Transverse colon (tissue), 4 donors: ENCODE results near the gene RDH8.

Experiments
- EP300 ChIP-seq: sonication (generic); formaldehyde crosslinking; IDR thresholded peaks from one replicate; pipeline ENCODE4 v1.6.1; 2017; ENCODE audit warnings: antibody characterized with exemption, low read depth
- POLR2A ChIP-seq: fragments of 450-650 bp; IDR thresholded peaks from one replicate; pipeline ENCODE4 v1.6.1; 2016; ENCODE audit warnings: antibody characterized with exemption, mild to moderate bottlenecking, moderate library complexity
- POLR2AphosphoS5 ChIP-seq, 3 donors: sonication (generic); formaldehyde crosslinking; IDR thresholded peaks; one replicate each; pipeline ENCODE4 v1.6.1; 2016; ENCODE audit warnings: antibody characterized with exemption in 3 of 3
- TF ChIP-seq, protein P1 (sequence below), 5 experiments: fragments of 200-600 bp in 3 of 5; fragments of 450-650 bp in 2 of 5; sonication (generic) in 3 of 5; IDR thresholded peaks; 1 replicate in 2 of 5; 2 replicates in 3 of 5; pipeline ENCODE4 v1.5.1; 2016 to 2017; ENCODE audit warnings: antibody characterized with exemption in 5 of 5, inconsistent platforms in 3 of 5, mild to moderate bottlenecking in 2 of 5, moderate library complexity in 1 of 5

DNA sequence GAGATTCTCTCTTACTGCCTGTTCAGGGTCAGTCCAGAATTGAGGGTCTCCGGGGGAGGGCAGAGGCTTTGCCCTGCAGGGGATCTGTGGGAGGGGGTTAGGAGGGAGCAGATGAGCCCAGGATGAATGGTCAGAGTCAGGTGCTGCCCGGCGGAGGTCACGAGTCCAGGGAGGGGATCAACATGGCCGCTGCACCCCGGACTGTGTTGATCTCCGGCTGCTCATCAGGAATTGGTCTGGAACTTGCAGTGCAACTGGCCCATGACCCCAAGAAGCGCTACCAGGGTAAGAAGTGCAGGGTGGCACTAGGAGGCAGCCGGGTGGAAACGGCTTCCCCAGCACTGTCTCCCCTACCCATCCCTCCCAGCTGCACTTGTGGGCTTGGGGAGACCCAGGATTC, at the start of gene RDH8:
- TF ChIP-seq, protein P1, sequence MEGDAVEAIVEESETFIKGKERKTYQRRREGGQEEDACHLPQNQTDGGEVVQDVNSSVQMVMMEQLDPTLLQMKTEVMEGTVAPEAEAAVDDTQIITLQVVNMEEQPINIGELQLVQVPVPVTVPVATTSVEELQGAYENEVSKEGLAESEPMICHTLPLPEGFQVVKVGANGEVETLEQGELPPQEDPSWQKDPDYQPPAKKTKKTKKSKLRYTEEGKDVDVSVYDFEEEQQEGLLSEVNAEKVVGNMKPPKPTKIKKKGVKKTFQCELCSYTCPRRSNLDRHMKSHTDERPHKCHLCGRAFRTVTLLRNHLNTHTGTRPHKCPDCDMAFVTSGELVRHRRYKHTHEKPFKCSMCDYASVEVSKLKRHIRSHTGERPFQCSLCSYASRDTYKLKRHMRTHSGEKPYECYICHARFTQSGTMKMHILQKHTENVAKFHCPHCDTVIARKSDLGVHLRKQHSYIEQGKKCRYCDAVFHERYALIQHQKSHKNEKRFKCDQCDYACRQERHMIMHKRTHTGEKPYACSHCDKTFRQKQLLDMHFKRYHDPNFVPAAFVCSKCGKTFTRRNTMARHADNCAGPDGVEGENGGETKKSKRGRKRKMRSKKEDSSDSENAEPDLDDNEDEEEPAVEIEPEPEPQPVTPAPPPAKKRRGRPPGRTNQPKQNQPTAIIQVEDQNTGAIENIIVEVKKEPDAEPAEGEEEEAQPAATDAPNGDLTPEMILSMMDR (IDR thresholded peaks at IDR 0.05), result no peak
- no peak for TF ChIP-seq POLR2A
- TF ChIP-seq POLR2AphosphoS5 (IDR thresholded peaks at IDR 0.05), result no peak
- TF ChIP-seq EP300, result no peak
